Measurements from ENCODE around the gene GPC6.

The GPC6 gene

DNA sequence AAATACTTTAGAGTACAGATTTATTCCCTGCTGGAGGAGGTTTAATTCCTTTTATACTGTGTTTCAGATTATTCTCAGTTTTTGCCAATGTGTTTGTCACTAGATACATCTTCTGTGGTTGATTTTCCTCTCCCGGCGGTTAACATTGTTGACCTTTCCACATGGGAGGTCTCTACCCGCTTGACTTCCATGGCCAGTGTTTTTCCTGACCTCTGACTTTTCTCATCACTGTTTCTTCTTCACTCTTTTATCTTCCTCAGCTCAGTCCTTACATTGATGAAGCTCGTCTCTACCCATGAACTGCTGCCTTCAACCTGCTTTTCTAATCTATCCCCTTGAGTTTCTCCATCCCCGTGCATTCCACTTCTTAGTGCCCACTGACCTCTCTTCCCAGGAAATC is 517.4 kb downstream of the GPC6 start:
- Histone ChIP-seq H3K36me3 (ENCODE audit: insufficient read depth, low read length) (no peaks in the 10 kb centered on the region), H3K9me3 (ENCODE audit: control insufficient read depth, insufficient read depth, low read length) (no peaks in the 10 kb centered on the region), H3K9ac (ENCODE audit: low read depth, low read length) (no peak overlapping the region), H3K4me1 (ENCODE audit: insufficient read depth, low read length) (peaks cover 5% of the 10 kb centered on the region; the same call in 1 of the 2 replicates)

DNA sequence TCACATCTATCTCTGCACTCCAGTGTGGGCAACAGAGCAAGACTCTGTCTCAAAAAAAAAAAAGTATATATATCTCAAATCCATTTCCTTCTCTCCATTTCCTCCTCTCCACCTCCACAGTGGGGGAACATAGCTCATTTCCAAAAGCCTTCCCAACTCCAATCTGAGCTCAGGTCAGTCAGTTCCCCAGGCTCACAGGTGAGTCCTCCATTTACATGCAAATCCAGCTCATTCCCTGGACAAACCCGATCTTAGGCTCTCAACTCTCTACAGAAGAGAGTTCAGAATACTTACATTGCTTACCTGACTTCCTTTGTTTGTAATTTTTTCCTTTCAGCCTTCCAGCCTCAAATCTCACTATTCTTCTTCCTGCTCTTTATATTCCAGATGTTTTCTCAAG is 518.3 kb downstream of the GPC6 start:
- Histone ChIP-seq H3K9me3 (ENCODE audit: control insufficient read depth, insufficient read depth, low read length) (no peaks in the 10 kb centered on the region), H3K4me1 (ENCODE audit: insufficient read depth, low read length) (peaks cover 5% of the 10 kb centered on the region; the same call in 1 of the 2 replicates), H3K36me3 (ENCODE audit: insufficient read depth, low read length) (no peaks in the 10 kb centered on the region), H3K9ac (ENCODE audit: low read depth, low read length) (no peak overlapping the region)

DNA sequence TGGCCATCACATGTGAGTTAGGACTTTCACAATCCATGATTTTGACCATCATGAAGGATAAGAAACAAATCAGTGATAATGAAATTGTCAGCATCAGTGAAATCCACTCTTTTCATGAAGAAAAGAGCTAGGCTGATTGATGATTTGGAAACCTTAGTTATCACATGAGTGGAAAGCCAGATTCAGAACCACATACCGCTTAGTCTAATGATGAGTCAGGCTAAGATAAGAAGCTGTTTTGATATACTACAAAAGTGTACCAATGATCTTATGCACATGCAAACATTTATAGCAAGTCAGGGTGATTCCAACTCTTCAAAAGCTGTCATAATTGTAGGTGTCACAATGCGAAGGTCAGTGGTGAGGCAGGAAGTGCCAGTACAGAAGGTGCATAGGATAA is 519.3 kb downstream of the GPC6 start:
- no peaks in the 10 kb centered on the region for H3K36me3 ChIP-seq (ENCODE audit: insufficient read depth, low read length)
- no peak overlapping the region for H3K9ac ChIP-seq (ENCODE audit: low read depth, low read length)
- H3K4me1 ChIP-seq (ENCODE audit: insufficient read depth, low read length), result peaks cover 10% of the 10 kb centered on the region; the same call in 1 of the 2 replicates
- H3K9me3 ChIP-seq (ENCODE audit: control insufficient read depth, insufficient read depth, low read length), result no peaks in the 10 kb centered on the region

DNA sequence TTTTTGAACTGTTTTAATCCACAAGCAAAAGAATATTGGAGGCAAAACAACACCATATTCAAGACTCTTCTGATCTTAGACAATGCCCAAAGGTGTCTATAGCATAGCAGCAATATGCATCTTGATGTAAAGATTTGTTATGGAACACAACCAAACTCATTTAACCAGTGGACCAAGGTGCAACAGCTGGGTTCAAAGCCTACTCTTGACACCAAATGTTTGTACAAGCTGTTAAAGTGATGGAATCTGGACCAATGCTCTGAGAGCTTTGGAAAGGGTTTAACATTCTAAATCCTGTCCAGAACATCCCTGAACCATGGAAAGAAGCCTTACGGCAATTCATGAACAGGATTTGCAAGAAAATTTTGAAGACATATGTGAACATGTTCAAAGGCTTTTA is 520.0 kb downstream of the GPC6 start:
- H3K9ac ChIP-seq (ENCODE audit: low read depth, low read length), result no peak overlapping the region
- no peaks in the 10 kb centered on the region for H3K9me3 ChIP-seq (ENCODE audit: control insufficient read depth, insufficient read depth, low read length)
- peaks cover 11% of the 10 kb centered on the region; the same call in 1 of the 2 replicates for H3K4me1 ChIP-seq (ENCODE audit: insufficient read depth, low read length)
- no peaks in the 10 kb centered on the region for H3K36me3 ChIP-seq (ENCODE audit: insufficient read depth, low read length)

- no peaks in the 10 kb centered on the region for H3K9me3 ChIP-seq (ENCODE audit: control insufficient read depth, insufficient read depth, low read length)
- H3K36me3 ChIP-seq (ENCODE audit: insufficient read depth, low read length), result no peaks in the 10 kb centered on the region
- H3K9ac ChIP-seq (ENCODE audit: low read depth, low read length), result no peak overlapping the region
- 0 out of 2 replicates have a peak, but pooled peaks cover 6% of the 10 kb centered on the region for H3K4me1 ChIP-seq (ENCODE audit: insufficient read depth, low read length)
Measured at GRCh38 chr13:93750676-93751075, 524.1 kb downstream of the GPC6 start.

GRCh38 chr13:93751117-93751516 is 524.5 kb downstream of the GPC6 start:
- Histone ChIP-seq H3K36me3 (ENCODE audit: insufficient read depth, low read length) (no peaks in the 10 kb centered on the region), H3K4me1 (ENCODE audit: insufficient read depth, low read length) (0 out of 2 replicates have a peak, but pooled peaks cover 6% of the 10 kb centered on the region), H3K9me3 (ENCODE audit: control insufficient read depth, insufficient read depth, low read length) (no peaks in the 10 kb centered on the region), H3K9ac (ENCODE audit: low read depth, low read length) (no peak overlapping the region)

GRCh38 chr13:93752541-93752940 is 525.9 kb downstream of the GPC6 start:
- no peak overlapping the region for H3K9ac ChIP-seq (ENCODE audit: low read depth, low read length)
- H3K36me3 ChIP-seq (ENCODE audit: insufficient read depth, low read length), result no peaks in the 10 kb centered on the region
- 0 out of 2 replicates have a peak, but pooled peaks cover 6% of the 10 kb centered on the region for H3K4me1 ChIP-seq (ENCODE audit: insufficient read depth, low read length)
- no peaks in the 10 kb centered on the region for H3K9me3 ChIP-seq (ENCODE audit: control insufficient read depth, insufficient read depth, low read length)

- Histone ChIP-seq H3K9ac (ENCODE audit: low read depth, low read length) (no peak overlapping the region), H3K36me3 (ENCODE audit: insufficient read depth, low read length) (no peaks in the 10 kb centered on the region), H3K9me3 (ENCODE audit: control insufficient read depth, insufficient read depth, low read length) (no peaks in the 10 kb centered on the region), H3K4me1 (ENCODE audit: insufficient read depth, low read length) (peaks cover 6% of the 10 kb centered on the region; the same call in 1 of the 2 replicates)
Measured at GRCh38 chr13:93753639-93754038, 527.0 kb downstream of the GPC6 start.

DNA sequence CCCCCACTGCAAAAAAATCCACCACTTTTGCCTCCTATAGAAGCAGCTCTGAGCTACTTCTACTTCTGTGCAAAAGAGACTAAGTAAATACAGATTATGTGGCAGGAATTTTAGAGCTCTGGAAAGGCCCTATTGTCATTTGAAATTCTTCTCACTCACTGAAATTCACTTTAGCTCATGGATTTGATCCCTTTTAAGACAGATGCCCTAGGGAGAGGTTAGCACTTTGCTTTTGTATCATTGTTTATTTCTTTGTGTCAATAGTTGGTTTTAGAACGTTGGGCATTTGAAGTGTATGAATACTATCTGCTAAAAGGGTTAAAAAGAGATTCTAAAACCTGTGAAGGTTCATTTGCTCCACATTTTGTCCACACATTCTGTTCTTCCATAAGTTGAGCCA is 528.7 kb downstream of the GPC6 start:
- Histone ChIP-seq H3K4me1 (ENCODE audit: insufficient read depth, low read length) (peaks cover 6% of the 10 kb centered on the region; the same call in 1 of the 2 replicates), H3K9me3 (ENCODE audit: control insufficient read depth, insufficient read depth, low read length) (no peaks in the 10 kb centered on the region), H3K9ac (ENCODE audit: low read depth, low read length) (no peak overlapping the region), H3K36me3 (ENCODE audit: insufficient read depth, low read length) (no peaks in the 10 kb centered on the region)

DNA sequence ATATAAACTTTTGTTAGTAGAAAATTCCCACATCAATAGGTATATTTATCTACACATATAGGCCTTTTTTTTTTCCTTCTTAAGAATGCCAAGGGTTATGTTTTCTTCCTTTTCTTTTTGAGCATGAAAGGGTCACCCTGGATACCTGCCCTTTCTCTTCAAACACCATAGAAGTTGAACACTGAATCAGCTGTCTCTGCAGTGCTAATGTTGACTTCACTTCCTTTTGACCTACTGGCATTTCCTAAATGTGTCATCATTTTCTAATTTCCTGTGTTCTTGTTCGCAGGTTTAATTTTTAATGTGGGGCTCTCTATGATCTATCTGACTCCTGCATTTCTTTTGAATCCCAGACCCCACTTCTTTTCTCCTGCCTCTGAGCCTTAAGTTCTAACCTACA is 532.0 kb downstream of the GPC6 start:
- Histone ChIP-seq H3K9ac (ENCODE audit: low read depth, low read length) (no peak overlapping the region), H3K9me3 (ENCODE audit: control insufficient read depth, insufficient read depth, low read length) (no peaks in the 10 kb centered on the region), H3K36me3 (ENCODE audit: insufficient read depth, low read length) (no peaks in the 10 kb centered on the region), H3K4me1 (ENCODE audit: insufficient read depth, low read length) (no peaks in the 10 kb centered on the region; the same call in 1 of the 2 replicates)

DNA sequence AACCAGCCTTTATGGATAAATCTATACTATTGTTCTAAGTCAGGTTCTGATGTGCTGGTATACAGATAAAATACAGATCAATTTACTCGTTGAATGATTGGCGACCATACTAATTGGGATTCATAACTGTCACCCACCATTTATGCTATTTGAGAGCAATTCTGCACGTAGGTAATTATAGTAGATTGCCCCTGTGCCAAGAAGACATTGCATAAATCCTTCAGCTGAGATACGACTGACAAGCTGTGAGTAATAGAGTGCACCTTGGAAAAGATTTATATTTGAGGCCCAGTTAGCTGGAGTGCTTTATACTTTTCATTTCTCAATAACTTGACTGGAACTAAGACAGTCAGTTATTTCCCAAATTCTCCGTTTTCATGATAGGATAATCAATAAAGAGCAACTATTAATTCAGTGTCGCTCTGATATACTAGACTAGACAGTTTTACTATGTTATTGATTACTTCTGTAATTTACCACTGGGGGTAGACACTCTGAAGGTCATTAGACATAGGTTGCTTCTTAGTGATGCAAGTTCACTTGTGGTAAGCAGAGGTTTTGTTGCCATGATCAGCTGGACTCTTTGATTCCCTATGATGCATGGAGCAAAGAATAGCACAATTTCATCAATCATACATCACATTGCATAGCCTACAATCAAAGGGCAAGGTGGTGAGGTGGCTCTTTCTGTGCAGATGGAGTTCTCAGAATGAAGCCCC is 536.3 kb downstream of the GPC6 start:
- Histone ChIP-seq H3K9me3 (ENCODE audit: control insufficient read depth, insufficient read depth, low read length) (no peaks in the 10 kb centered on the region), H3K36me3 (ENCODE audit: insufficient read depth, low read length) (no peaks in the 10 kb centered on the region), H3K9ac (ENCODE audit: low read depth, low read length) (no peak overlapping the region), H3K4me1 (ENCODE audit: insufficient read depth, low read length) (no peaks in the 10 kb centered on the region; the same call in 1 of the 2 replicates)

- no peaks in the 10 kb centered on the region for H3K9me3 ChIP-seq (ENCODE audit: control insufficient read depth, insufficient read depth, low read length)
- no peaks in the 10 kb centered on the region for H3K4me1 ChIP-seq (ENCODE audit: insufficient read depth, low read length)
Measured at GRCh38 chr13:93765062-93765461, 538.5 kb downstream of the GPC6 start.

DNA sequence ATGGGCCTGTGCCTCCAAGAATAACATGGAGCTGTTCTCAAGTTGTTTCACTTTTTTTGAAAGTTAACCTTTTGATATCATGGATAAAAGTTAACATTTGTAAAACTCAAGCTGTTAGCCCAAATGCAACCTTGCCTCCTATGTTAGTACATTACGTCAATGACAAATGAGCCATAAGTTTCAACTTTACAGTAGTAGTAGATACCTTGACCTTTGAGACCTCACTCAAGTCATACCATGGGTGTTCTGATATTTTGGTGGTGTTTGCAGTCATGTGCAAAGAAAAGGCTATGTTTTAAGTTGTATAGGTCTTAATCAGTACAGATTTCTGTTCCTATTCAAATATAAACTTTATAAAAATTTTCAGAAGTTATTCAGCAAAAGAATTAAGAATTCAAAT is 539.2 kb downstream of the GPC6 start:
- Histone ChIP-seq H3K4me1 (ENCODE audit: insufficient read depth, low read length) (no peaks in the 10 kb centered on the region), H3K36me3 (ENCODE audit: insufficient read depth, low read length) (no peaks in the 10 kb centered on the region), H3K9ac (ENCODE audit: low read depth, low read length) (no peak overlapping the region), H3K9me3 (ENCODE audit: control insufficient read depth, insufficient read depth, low read length) (no peaks in the 10 kb centered on the region)

More at GRCh38 chr13:93765062-93765461, 538.5 kb downstream of the GPC6 start:
- no peak overlapping the region for H3K9ac ChIP-seq (ENCODE audit: low read depth, low read length)
- no peaks in the 10 kb centered on the region for H3K36me3 ChIP-seq (ENCODE audit: insufficient read depth, low read length)

DNA sequence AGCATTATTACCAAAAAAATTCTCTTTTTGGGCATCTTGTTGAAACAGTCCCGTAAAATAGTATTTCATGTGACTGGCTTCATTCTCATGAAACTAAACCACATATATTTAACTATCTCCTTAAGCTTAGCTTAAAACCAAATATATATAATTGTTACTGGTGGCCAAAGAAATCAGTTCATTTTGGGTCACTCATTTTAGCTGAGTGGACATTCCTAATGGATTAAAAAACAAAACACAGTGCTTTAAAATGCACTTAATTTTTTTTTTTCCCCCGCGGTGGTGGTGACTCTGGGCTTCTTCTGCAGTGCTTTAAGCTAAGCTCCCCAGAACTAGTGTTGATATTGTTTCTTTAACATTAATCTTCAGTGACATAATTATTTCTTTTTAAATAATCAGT is 540.1 kb downstream of the GPC6 start:
- no peaks in the 10 kb centered on the region for H3K9me3 ChIP-seq (ENCODE audit: control insufficient read depth, insufficient read depth, low read length)
- H3K9ac ChIP-seq (ENCODE audit: low read depth, low read length), result no peak overlapping the region
- no peaks in the 10 kb centered on the region for H3K4me1 ChIP-seq (ENCODE audit: insufficient read depth, low read length)
- no peaks in the 10 kb centered on the region for H3K36me3 ChIP-seq (ENCODE audit: insufficient read depth, low read length)

GRCh38 chr13:93767180-93767916 is 540.7 kb downstream of the GPC6 start:
- Histone ChIP-seq H3K9ac (ENCODE audit: low read depth, low read length) (no peak overlapping the region), H3K9me3 (ENCODE audit: control insufficient read depth, insufficient read depth, low read length) (no peaks in the 10 kb centered on the region), H3K36me3 (ENCODE audit: insufficient read depth, low read length) (no peaks in the 10 kb centered on the region), H3K4me1 (ENCODE audit: insufficient read depth, low read length) (no peaks in the 10 kb centered on the region)
